ENCODE measurements around the gene ADRA2B. TPM values are rescaled to one million over a fixed set of nuclear protein-coding genes. Genes with fewer than 3 reads are reported as not detected.
"Not testable (repeated sequence)": the region's sequence is repeated elsewhere in the genome, so short reads cannot be mapped to it uniquely, and the experiment has no call there.

ADRA2B gene
- total RNA-seq, 6 experiments from 2014 or later = 1.7 to 8.1 (median 3.2) TPM

DNA sequence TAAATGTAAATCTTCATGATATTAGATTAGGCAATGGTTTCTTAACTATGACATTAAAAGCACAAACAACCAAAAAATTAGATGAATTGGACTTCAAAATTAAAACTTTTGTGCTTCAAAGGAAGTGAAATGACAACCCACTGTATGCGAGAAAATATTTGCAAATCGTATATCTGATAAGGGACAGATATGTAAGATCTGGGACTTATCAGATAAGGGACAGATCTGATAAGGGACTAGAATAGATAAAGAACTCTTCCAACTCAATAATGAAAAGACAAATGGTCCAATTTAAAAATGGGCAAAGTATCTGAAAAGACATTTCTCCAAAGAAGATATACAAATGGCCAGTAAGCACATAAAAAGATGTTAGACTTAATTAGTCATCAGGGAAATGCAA is 29.2 kb downstream of the ADRA2B start:
- 37% methylated on average over 2 of the region's 2 CpGs for WGBS (ENCODE audit: insufficient coverage, low coverage, low lambda C conversion rate, missing lambda C conversion rate)
- H3K4me3 ChIP-seq = no peak overlapping the region
- TF ChIP-seq, protein P1, sequence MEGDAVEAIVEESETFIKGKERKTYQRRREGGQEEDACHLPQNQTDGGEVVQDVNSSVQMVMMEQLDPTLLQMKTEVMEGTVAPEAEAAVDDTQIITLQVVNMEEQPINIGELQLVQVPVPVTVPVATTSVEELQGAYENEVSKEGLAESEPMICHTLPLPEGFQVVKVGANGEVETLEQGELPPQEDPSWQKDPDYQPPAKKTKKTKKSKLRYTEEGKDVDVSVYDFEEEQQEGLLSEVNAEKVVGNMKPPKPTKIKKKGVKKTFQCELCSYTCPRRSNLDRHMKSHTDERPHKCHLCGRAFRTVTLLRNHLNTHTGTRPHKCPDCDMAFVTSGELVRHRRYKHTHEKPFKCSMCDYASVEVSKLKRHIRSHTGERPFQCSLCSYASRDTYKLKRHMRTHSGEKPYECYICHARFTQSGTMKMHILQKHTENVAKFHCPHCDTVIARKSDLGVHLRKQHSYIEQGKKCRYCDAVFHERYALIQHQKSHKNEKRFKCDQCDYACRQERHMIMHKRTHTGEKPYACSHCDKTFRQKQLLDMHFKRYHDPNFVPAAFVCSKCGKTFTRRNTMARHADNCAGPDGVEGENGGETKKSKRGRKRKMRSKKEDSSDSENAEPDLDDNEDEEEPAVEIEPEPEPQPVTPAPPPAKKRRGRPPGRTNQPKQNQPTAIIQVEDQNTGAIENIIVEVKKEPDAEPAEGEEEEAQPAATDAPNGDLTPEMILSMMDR (IDR thresholded peaks at IDR 0.05) = no peak
- TF ChIP-seq POLR2A (IDR thresholded peaks at IDR 0.05) = no peak
- no peaks in the 10 kb centered on the region for H3K27me3 ChIP-seq
- H3K4me1 ChIP-seq = no peaks in the 10 kb centered on the region
- H3K27ac ChIP-seq = no peak overlapping the region
- H3K36me3 ChIP-seq = no peaks in the 10 kb centered on the region
- H3K9me3 ChIP-seq = no peaks in the 10 kb centered on the region
- ATAC-seq = no peak
- intact Hi-C loops (cut with DNase I) = no loop called here
- DNase-seq = no peak

DNA sequence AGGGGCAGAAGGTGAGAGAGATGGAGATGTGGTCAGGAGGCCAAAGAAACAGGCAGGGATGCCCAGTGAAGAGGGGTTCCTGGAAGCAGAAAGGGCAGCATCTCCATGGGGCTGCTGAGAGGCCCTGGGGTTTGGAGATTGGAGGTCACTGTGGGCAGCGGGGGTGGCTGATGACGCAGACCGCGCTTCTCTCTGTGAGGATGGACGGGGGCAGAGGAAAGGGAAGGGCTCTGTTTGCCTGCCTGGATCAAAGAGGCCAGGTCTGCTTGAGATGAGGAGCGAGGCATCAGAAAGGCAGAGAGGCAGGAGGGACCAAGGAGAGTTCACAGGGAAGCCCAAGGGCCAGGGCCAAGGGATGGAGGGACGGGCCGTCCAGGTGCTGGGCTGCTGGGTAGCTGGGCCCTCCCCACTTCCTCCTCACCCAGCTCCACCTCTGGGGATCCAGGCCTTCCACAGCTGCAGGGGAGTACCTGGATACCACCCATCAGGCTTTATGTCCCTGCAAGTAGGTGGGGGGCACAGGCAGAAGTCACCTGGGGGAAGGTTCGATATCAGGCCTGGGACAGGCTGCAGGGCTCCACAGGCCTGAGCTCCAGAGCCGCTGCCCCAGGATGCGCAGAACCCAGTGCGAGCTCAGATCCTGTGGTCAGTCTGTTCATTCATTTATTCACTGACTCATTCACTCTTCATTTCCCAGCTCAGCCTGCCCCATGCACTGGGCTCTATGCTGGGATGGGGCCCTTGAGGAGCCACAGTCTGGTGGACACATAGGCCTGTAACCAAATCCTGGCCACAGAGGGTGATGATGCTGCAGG is 30.6 kb downstream of the ADRA2B start:
- Histone ChIP-seq H3K9me3 (no peaks in the 10 kb centered on the region), H3K4me1 (no peaks in the 10 kb centered on the region), H3K4me3 (no peak overlapping the region), H3K36me3 (no peaks in the 10 kb centered on the region), H3K27me3 (no peaks in the 10 kb centered on the region), H3K27ac (no peak overlapping the region)
- 100% methylated on average over 1 of the region's 12 CpGs for WGBS (ENCODE audit: insufficient coverage, low coverage, low lambda C conversion rate, missing lambda C conversion rate)
- ATAC-seq (no peak), DNase-seq (peak in 1 of 3 donors; percentile 35)
- intact Hi-C loops (cut with DNase I) = no loop called here
- no peak for TF ChIP-seq POLR2A (IDR thresholded peaks at IDR 0.05)
- TF ChIP-seq, protein P1 (IDR thresholded peaks at IDR 0.05) = no peak

DNA sequence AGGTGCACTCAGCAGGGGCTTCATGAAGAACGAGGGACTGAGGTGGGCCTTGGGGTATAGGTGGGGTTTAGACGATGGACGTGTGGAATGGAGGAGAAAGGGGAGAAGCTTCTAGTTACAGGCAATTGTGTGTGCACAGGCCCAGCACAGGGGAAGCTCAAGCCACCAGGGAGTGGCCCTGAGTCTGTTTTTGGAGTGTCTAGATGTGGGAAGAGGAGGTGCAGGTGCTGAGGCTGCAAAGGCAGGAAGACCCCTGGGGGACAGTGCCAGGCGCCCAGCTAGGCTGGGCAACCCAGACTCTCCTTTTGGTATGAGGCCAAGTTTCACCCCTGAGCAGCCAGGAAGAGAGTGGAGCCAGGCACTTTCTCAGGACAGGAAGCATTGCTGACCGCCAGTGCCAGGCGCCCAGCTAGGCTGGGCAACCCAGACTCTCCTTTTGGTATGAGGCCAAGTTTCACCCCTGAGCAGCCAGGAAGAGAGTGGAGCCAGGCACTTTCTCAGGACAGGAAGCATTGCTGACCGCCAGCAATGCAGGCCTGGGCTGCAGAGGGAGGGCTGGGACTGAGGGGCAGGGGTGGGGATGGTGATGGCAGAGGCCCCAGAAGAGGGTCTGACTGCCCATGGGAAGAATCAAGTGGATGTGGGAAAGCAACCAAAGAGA is 31.4 kb downstream of the ADRA2B start:
- ATAC-seq; H3K4me3 ChIP-seq; H3K4me1 ChIP-seq; H3K9me3 ChIP-seq; H3K27me3 ChIP-seq; intact Hi-C loops (cut with DNase I); H3K27ac ChIP-seq; H3K36me3 ChIP-seq; DNase-seq: not testable (repeated sequence)
- WGBS (ENCODE audit: insufficient coverage, low coverage, low lambda C conversion rate, missing lambda C conversion rate) = 54% methylated on average over 4 of the region's 7 CpGs

DNA sequence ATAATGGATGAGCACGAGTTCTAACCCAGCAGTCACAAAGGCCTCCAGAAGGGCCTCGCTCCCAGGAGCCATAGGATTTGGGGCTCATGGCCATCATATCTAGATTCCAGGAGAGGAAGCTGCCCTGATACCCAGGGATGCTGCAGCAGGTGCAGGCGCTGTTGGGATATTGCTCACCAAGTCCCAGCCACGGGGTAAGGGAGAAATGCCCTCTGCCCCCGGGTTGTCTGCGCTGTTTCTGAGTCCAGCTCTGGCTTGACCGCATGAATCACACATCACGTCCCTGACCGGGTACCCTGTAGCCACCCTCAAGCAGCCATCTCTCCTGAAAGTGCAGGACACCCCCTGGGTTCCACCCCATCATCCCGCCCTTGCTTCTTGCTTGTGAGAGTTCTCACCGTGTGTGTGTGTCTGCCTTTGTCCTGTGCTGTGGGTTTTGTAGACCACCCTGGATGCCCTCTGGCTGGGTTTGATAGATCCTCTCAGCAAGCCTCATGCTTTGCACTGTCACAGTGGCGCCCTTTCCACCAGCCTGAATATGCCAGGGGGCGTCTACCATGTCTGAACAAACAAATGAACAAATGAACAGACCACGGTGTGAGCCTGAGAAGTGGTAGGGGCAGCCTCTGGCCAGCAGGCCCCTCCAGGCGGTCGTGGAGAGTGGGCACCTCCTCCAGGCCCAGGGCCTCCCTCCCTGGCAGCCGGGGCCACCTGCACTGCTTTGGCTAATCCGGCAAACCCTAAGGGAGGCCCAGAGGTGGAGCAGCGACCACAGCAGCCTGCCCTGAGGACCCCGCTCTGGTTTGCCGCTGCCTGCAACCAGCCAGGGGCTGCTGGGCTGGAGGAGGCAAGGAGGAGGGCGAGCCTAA is 32.1 kb downstream of the ADRA2B start:
- Histone ChIP-seq H3K27me3 (no peaks in the 10 kb centered on the region), H3K4me1 (no peaks in the 10 kb centered on the region), H3K27ac (peak overlapping the region in 1 of 3 donors; percentile 18), H3K4me3 (no peak overlapping the region), H3K36me3 (no peaks in the 10 kb centered on the region), H3K9me3 (no peaks in the 10 kb centered on the region)
- ATAC-seq = no peak
- intact Hi-C loops (cut with DNase I) = no loop called here
- DNase-seq = peak in 1 of 3 donors; percentile 41
- TF ChIP-seq, protein P1 (IDR thresholded peaks at IDR 0.05) = no peak
- TF ChIP-seq POLR2A (IDR thresholded peaks at IDR 0.05) = no peak
- WGBS (ENCODE audit: insufficient coverage, low coverage, low lambda C conversion rate, missing lambda C conversion rate) = 81% methylated on average over 6 of the region's 22 CpGs
